Measurements from ENCODE around the gene MYO18B.

MYO18B gene

DNA sequence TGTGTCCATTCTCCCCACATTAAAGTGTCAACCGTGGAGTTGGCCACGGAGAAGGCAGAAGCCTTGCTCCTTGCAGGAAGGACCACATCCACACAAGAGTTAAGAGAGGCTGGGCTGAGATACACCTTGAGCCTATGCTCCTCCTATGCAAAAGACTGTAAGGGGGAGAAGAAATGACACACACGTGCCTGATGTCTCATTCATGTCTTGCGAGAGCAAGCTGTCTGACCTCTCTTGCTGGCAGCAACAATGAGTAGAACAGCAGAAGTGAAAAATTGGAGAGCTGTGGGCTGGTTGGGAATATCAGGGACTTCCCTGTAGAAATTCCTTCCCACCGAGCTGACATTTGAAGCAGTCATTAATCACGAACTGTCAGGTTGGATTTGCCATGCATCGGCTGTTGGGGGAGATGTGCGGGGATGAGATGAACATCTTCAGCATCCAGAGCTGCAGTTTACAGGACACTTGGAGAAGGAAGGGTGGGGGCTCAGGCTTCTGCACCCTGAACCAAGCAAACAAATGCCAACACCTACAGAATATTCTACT, 139.3 kb downstream of the MYO18B start:
- no peak for ATAC-seq
- no peak for TF ChIP-seq TSHZ2 (CRISPR knock-in tag; IDR thresholded peaks at IDR 0.05)
- TF ChIP-seq TCF4 (CRISPR knock-in tag; IDR thresholded peaks at IDR 0.05; ENCODE audit: borderline replicate concordance) = no peak
- TF ChIP-seq ZNF8 (CRISPR knock-in tag; IDR thresholded peaks at IDR 0.05) = no peak
- TF ChIP-seq SNAI2 (CRISPR knock-in tag; IDR thresholded peaks at IDR 0.05) = no peak
- no peak for TF ChIP-seq OSR1 (CRISPR knock-in tag; IDR thresholded peaks at IDR 0.05)
- TF ChIP-seq CREB5 (CRISPR knock-in tag; IDR thresholded peaks at IDR 0.05; ENCODE audit: low read depth) = no peak
- TF ChIP-seq TOX (CRISPR knock-in tag; IDR thresholded peaks at IDR 0.05; ENCODE audit: borderline replicate concordance) = no peak
- TF ChIP-seq ESRRG (CRISPR knock-in tag; IDR thresholded peaks at IDR 0.05) = no peak
- no peak for TF ChIP-seq GLIS3 (CRISPR knock-in tag; IDR thresholded peaks at IDR 0.05)
- TF ChIP-seq ZNF565 (CRISPR knock-in tag; conservative IDR thresholded peaks at IDR 0.05; ENCODE audit: low read depth) = no peak
- TF ChIP-seq ZFP3 (CRISPR knock-in tag; IDR thresholded peaks at IDR 0.05) = no peak
- no peak for TF ChIP-seq ISL1 (CRISPR knock-in tag; IDR thresholded peaks at IDR 0.05)
- TF ChIP-seq CSDC2 (CRISPR knock-in tag; IDR thresholded peaks at IDR 0.05) = no peak
- no peak for TF ChIP-seq ZFP30 (CRISPR knock-in tag; IDR thresholded peaks at IDR 0.05)
- TF ChIP-seq ZC3H10 (CRISPR knock-in tag; IDR thresholded peaks at IDR 0.05) = no peak
- TF ChIP-seq PATZ1 (CRISPR knock-in tag; IDR thresholded peaks at IDR 0.05; ENCODE audit: borderline replicate concordance) = no peak
- no peak for TF ChIP-seq ARNTL (CRISPR knock-in tag; IDR thresholded peaks at IDR 0.05; ENCODE audit: borderline replicate concordance, low read depth)
- TF ChIP-seq, protein P1, sequence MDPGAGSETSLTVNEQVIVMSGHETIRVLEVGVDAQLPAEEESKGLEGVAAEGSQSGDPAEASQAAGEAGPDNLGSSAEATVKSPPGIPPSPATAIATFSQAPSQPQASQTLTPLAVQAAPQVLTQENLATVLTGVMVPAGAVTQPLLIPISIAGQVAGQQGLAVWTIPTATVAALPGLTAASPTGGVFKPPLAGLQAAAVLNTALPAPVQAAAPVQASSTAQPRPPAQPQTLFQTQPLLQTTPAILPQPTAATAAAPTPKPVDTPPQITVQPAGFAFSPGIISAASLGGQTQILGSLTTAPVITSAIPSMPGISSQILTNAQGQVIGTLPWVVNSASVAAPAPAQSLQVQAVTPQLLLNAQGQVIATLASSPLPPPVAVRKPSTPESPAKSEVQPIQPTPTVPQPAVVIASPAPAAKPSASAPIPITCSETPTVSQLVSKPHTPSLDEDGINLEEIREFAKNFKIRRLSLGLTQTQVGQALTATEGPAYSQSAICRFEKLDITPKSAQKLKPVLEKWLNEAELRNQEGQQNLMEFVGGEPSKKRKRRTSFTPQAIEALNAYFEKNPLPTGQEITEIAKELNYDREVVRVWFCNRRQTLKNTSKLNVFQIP (CRISPR knock-in tag; IDR thresholded peaks at IDR 0.05; ENCODE audit: borderline replicate concordance, low read depth) = no peak
- no peak for TF ChIP-seq CSRNP3 (CRISPR knock-in tag; IDR thresholded peaks at IDR 0.05)

DNA sequence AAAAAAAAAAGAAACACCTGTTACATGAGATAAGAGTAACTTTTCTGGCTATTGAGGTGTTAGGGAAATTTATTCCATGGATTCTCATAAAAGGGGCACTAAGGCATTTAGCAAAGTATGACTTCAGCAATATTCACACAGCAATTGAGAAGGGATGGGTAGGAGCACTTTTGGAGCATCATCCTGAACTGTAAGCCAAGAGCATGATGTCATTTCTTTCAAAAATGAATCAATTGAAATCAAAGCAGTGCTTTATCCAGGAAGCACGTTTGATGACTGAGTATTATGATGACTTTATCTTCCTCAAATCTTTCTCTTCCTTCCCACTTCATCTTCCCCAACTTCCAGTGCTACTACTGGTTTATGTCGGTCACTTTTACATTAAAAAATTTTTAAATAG, 140.4 kb downstream of the MYO18B start:
- ATAC-seq = no peak
- TF ChIP-seq CSDC2 (CRISPR knock-in tag; IDR thresholded peaks at IDR 0.05) (no peak), OSR1 (CRISPR knock-in tag; IDR thresholded peaks at IDR 0.05) (no peak), ZNF565 (CRISPR knock-in tag; conservative IDR thresholded peaks at IDR 0.05; ENCODE audit: low read depth) (no peak), ARNTL (CRISPR knock-in tag; IDR thresholded peaks at IDR 0.05; ENCODE audit: borderline replicate concordance, low read depth) (no peak), ESRRG (CRISPR knock-in tag; IDR thresholded peaks at IDR 0.05) (no peak), PPARA (CRISPR knock-in tag; IDR thresholded peaks at IDR 0.05; ENCODE audit: borderline replicate concordance) (no peak), TCF4 (CRISPR knock-in tag; IDR thresholded peaks at IDR 0.05; ENCODE audit: borderline replicate concordance) (no peak), BACH2 (CRISPR knock-in tag; IDR thresholded peaks at IDR 0.05; ENCODE audit: borderline replicate concordance) (no peak), CREB5 (CRISPR knock-in tag; IDR thresholded peaks at IDR 0.05; ENCODE audit: low read depth) (no peak), CSRNP3 (CRISPR knock-in tag; IDR thresholded peaks at IDR 0.05) (no peak), TOX (CRISPR knock-in tag; IDR thresholded peaks at IDR 0.05; ENCODE audit: borderline replicate concordance) (no peak), SNAI2 (CRISPR knock-in tag; IDR thresholded peaks at IDR 0.05) (no peak), ZFP30 (CRISPR knock-in tag; IDR thresholded peaks at IDR 0.05) (no peak), ZNF8 (CRISPR knock-in tag; IDR thresholded peaks at IDR 0.05) (no peak), RARB (CRISPR knock-in tag; IDR thresholded peaks at IDR 0.05) (no peak), PATZ1 (CRISPR knock-in tag; IDR thresholded peaks at IDR 0.05; ENCODE audit: borderline replicate concordance) (no peak)
- TF ChIP-seq, protein P1 (CRISPR knock-in tag; IDR thresholded peaks at IDR 0.05; ENCODE audit: borderline replicate concordance, low read depth) = no peak
